GM12875 (cell line): ENCODE results near the gene ST6GAL1.
A peak's percentile ranks its signal among the peaks of the same experiment; 100 is the strongest.

Experiments
- H3K4me3 ChIP-seq: one replicate; pipeline ENCODE4 v1.5.1; 2011; ENCODE audit warnings: low read depth, low read length, control low read depth
- CTCF ChIP-seq: IDR thresholded peaks from 2 replicates; pipeline ENCODE4 v1.5.1; 2011; ENCODE audit warnings: low read depth, mild to moderate bottlenecking, control low read depth, inconsistent platforms, low read length, moderate library complexity, borderline replicate concordance; ENCODE audit not compliant: insufficient read depth

Gene ST6GAL1

GRCh38 chr3:187021748-187022402, 91.5 kb downstream of the ST6GAL1 start:
- peak overlapping the region; percentile 75 for H3K4me3 ChIP-seq
- TF ChIP-seq CTCF: no peak

GRCh38 chr3:187022403-187023029, 92.2 kb downstream of the ST6GAL1 start:
- TF ChIP-seq CTCF: no peak
- peak overlapping the region; percentile 75 for H3K4me3 ChIP-seq

- peak overlapping the region; percentile 75 for H3K4me3 ChIP-seq
These were observed 93.0 kb downstream of the ST6GAL1 start for GRCh38 chr3:187023340-187023739.

- no peak for TF ChIP-seq CTCF
- peak overlapping the region; percentile 52 for H3K4me3 ChIP-seq
These were observed 94.4 kb downstream of the ST6GAL1 start for GRCh38 chr3:187024536-187025226.

- H3K4me3 ChIP-seq: peak overlapping the region; percentile 52
- TF ChIP-seq CTCF: no peak
These were observed 94.9 kb downstream of the ST6GAL1 start for GRCh38 chr3:187025254-187025655.

- no peak for TF ChIP-seq CTCF
- H3K4me3 ChIP-seq: peak overlapping the region; percentile 52
These were observed 95.5 kb downstream of the ST6GAL1 start for GRCh38 chr3:187025656-187026316.

- peak overlapping the region; percentile 52 for H3K4me3 ChIP-seq
- TF ChIP-seq CTCF: no peak
These were observed 96.0 kb downstream of the ST6GAL1 start for GRCh38 chr3:187026317-187026670.
